Prostate gland (tissue), 2 donors: ENCODE data around the gene MYZAP.

ENCODE experiments used
- CTCF ChIP-seq, 4 experiments: fragments of 200-600 bp in 2 of 4; fragments of 450-650 bp in 2 of 4; sonication (generic) in 2 of 4; IDR thresholded peaks; 1 replicate in 3 of 4; 2 replicates in 1 of 4; pipeline ENCODE4 v1.5.1; 2016 to 2019; ENCODE audit warnings: antibody characterized with exemption in 4 of 4, mild to moderate bottlenecking in 2 of 4, moderate library complexity in 2 of 4
- POLR2A ChIP-seq: fragments of 450-650 bp; IDR thresholded peaks from one replicate; pipeline ENCODE4 v1.6.1; 2016; ENCODE audit warnings: antibody characterized with exemption, mild to moderate bottlenecking

DNA sequence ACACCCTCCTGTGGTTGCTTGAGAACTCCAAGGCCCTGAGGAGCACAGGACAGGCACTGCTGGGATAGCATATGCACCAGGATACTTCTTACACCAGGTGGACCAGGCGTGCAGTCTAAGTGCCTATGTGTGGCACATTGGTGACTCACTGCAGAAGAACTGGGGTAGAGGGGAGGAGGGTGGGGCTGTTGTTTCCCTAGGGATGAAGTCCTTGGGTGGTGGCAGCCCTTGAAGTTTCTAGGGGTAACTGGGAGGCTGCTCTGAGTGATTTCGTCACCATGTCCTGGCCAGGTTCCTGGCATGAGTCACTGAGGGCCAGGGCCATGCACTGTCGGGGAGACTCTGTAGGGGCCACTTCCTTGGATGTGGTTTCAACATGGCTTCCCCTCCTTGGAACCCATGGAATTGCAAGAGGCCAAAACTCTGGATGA lies 15.9 kb downstream of the MYZAP start:
- TF ChIP-seq CTCF (IDR thresholded peaks at IDR 0.05) (no peak), POLR2A (no peak)
